Astrocyte (in vitro differentiated cells and primary cell): ENCODE results near the gene ERG. TPM values are rescaled to one million over a fixed set of nuclear protein-coding genes. Genes with fewer than 3 reads are reported as not detected.

ENCODE experiments used
- DNase-seq: peaks from one replicate; pipeline ENCODE4 v3.0.0-alpha.2; 2010; ENCODE audit warnings: low read depth
- FAIRE-seq: peaks from 2 replicates; lab custom pipeline; 2011; peaks lifted over from hg19 to GRCh38; lab: Jason Lieb, UNC
- H2AFZ ChIP-seq: 2 replicates; pipeline ENCODE4 v1.6.0; 2012; ENCODE audit warnings: low read depth, low read length, inconsistent platforms
- H3K27ac ChIP-seq: 2 replicates; pipeline ENCODE4 v1.5.1; 2011; ENCODE audit warnings: low read depth, low read length, inconsistent platforms
- H3K27me3 ChIP-seq: 2 replicates; pipeline ENCODE4 v1.6.0; 2011; ENCODE audit warnings: low read length, inconsistent platforms; ENCODE audit not compliant: insufficient read depth
- H3K36me3 ChIP-seq: 2 replicates; pipeline ENCODE4 v1.5.1; 2011; ENCODE audit warnings: low read length, inconsistent platforms; ENCODE audit not compliant: insufficient read depth
- H3K4me1 ChIP-seq: 2 replicates; pipeline ENCODE4 v1.5.1; 2011; ENCODE audit warnings: low read length, inconsistent platforms; ENCODE audit not compliant: insufficient read depth
- H3K4me2 ChIP-seq: 2 replicates; pipeline ENCODE4 v1.6.0; 2012; ENCODE audit warnings: low read length, inconsistent platforms
- H3K4me3 ChIP-seq: 2 replicates; pipeline ENCODE4 v1.5.1; 2011; ENCODE audit warnings: low read depth, mild to moderate bottlenecking, low read length, inconsistent platforms; ENCODE audit not compliant: insufficient read depth
- H3K79me2 ChIP-seq: 2 replicates; pipeline ENCODE4 v1.6.0; 2012; ENCODE audit warnings: mild to moderate bottlenecking, low read length, inconsistent platforms; ENCODE audit not compliant: insufficient read depth
- H3K9ac ChIP-seq: 2 replicates; pipeline ENCODE4 v1.6.0; 2012; ENCODE audit warnings: mild to moderate bottlenecking, low read length, inconsistent platforms
- H3K9me3 ChIP-seq: 2 replicates; pipeline ENCODE4 v1.5.1; 2012; ENCODE audit warnings: low read depth, mild to moderate bottlenecking, low read length, inconsistent platforms; ENCODE audit not compliant: insufficient read depth
- H4K20me1 ChIP-seq: 2 replicates; pipeline ENCODE4 v1.6.0; 2012; ENCODE audit warnings: low read length, inconsistent platforms; ENCODE audit not compliant: insufficient read depth
- H3K27ac Mint-ChIP-seq: one replicate; pipeline ENCODE4 v1.8.0; 2021; ENCODE audit warnings: mild to moderate bottlenecking, mixed read lengths; ENCODE audit not compliant: unreplicated experiment
- H3K27me3 Mint-ChIP-seq: one replicate; pipeline ENCODE4 v1.8.0; 2021; ENCODE audit warnings: low read depth, mixed read lengths; ENCODE audit not compliant: unreplicated experiment
- H3K36me3 Mint-ChIP-seq: one replicate; pipeline ENCODE4 v1.8.0; 2021; ENCODE audit warnings: low read depth, mixed read lengths; ENCODE audit not compliant: unreplicated experiment
- H3K4me1 Mint-ChIP-seq: one replicate; pipeline ENCODE4 v1.8.0; 2021; ENCODE audit warnings: low read depth, mixed read lengths; ENCODE audit not compliant: unreplicated experiment
- H3K4me3 Mint-ChIP-seq: one replicate; pipeline ENCODE4 v1.8.0; 2021; ENCODE audit warnings: mild to moderate bottlenecking, moderate library complexity, mixed read lengths; ENCODE audit not compliant: unreplicated experiment
- H3K9me3 Mint-ChIP-seq: one replicate; pipeline ENCODE4 v1.8.0; 2021; ENCODE audit warnings: mild to moderate bottlenecking, mixed read lengths; ENCODE audit not compliant: unreplicated experiment
- CTCF ChIP-seq: IDR thresholded peaks from 2 replicates; pipeline ENCODE4 v1.5.1; 2011; ENCODE audit warnings: low read depth, mild to moderate bottlenecking, inconsistent platforms, low read length, moderate library complexity; ENCODE audit not compliant: insufficient read depth
- EZH2 ChIP-seq: IDR thresholded peaks from 2 replicates; pipeline ENCODE4 v1.6.1; 2012; ENCODE audit warnings: mild to moderate bottlenecking, low read length, inconsistent platforms; ENCODE audit not compliant: insufficient read depth
- total RNA-seq: library from RNA; stranded (reverse); gene quantifications from 2 replicates; pipeline ENCODE4 v1.2.1, GENCODE V29; 2021

Gene ERG
- total RNA-seq, 1 donor from 2014 or later = 0.84 TPM

DNA sequence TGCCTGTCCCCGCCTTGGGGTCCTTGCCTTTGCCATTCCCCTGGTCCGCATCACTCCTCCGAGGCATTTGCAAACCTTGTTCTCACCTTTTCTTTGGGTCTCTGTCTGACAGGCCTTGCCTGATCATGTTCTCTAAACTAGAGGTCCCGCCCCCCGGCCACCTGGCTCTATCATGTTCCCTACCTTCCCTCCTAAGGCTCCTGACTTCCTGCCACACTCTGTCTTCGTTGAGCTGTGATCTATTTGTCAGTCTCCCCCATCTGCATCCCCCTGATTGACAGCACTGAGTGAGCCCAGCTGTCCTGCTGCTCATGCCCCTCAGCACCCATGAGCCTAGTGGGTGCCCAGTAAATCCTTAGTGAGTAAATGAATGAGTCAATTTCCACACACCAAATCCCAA, 22.8 kb downstream of the ERG start:
- Mint-ChIP-seq H3K9me3 (peaks cover 3% of the 10 kb centered on the region), H3K27ac (no peak overlapping the region), H3K4me1 (peaks cover 13% of the 10 kb centered on the region), H3K4me3 (no peak overlapping the region), H3K27me3 (peaks cover 8% of the 10 kb centered on the region), H3K36me3 (no peaks in the 10 kb centered on the region)
- Histone ChIP-seq H4K20me1 (no peaks in the 10 kb centered on the region), H3K27me3 (no peaks in the 10 kb centered on the region), H3K36me3 (no peaks in the 10 kb centered on the region), H3K79me2 (no peaks in the 10 kb centered on the region), H3K4me1 (peaks cover 11% of the 10 kb centered on the region), H3K9ac (no peak overlapping the region), H3K27ac (no peak overlapping the region), H3K9me3 (no peaks in the 10 kb centered on the region), H2AFZ (no peak overlapping the region), H3K4me3 (no peak overlapping the region), H3K4me2 (no peak overlapping the region)
- FAIRE-seq (no peak), DNase-seq (no peak)
- TF ChIP-seq EZH2 (no peak), CTCF (no peak)

DNA sequence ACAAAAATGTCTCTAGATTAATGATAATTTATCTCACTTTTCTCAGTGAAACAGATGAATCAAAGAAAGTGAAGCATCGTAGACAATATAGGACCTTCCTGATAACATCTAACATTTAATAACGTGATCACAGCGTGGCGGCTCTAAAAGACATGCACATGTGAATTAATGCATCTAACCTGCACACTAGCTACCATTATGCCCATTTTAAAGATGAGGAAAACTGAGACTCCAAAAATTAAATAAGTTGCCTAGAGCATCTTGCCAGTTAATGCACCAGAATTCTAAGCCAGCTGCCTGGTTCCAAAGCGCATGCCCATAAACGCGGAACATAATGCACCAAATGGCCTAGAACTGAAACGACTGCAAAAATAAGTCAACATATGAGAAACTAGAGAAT, 23.5 kb downstream of the ERG start:
- H3K4me3 ChIP-seq = no peak overlapping the region
- Mint-ChIP-seq H3K9me3 (peaks cover 3% of the 10 kb centered on the region), H3K27ac (no peak overlapping the region), H3K36me3 (no peaks in the 10 kb centered on the region), H3K27me3 (peaks cover 8% of the 10 kb centered on the region), H3K4me3 (no peak overlapping the region), H3K4me1 (peaks cover 14% of the 10 kb centered on the region)
- FAIRE-seq (no peak), DNase-seq (no peak)
- H3K4me2 ChIP-seq = no peak overlapping the region
- H3K9me3 ChIP-seq = no peaks in the 10 kb centered on the region
- H3K27ac ChIP-seq = no peak overlapping the region
- H2AFZ ChIP-seq = no peak overlapping the region
- H4K20me1 ChIP-seq = no peaks in the 10 kb centered on the region
- TF ChIP-seq EZH2 (no peak), CTCF (no peak)
- H3K4me1 ChIP-seq = peaks cover 11% of the 10 kb centered on the region
- H3K9ac ChIP-seq = no peak overlapping the region
- H3K79me2 ChIP-seq = no peaks in the 10 kb centered on the region
- H3K27me3 ChIP-seq = no peaks in the 10 kb centered on the region
- no peaks in the 10 kb centered on the region for H3K36me3 ChIP-seq

GRCh38 chr21:38474124-38474523, 24.2 kb downstream of the ERG start:
- no peaks in the 10 kb centered on the region for H4K20me1 ChIP-seq
- H3K79me2 ChIP-seq = no peaks in the 10 kb centered on the region
- no peak for FAIRE-seq
- Mint-ChIP-seq H3K27me3 (peaks cover 3% of the 10 kb centered on the region), H3K36me3 (no peaks in the 10 kb centered on the region), H3K9me3 (peaks cover 3% of the 10 kb centered on the region), H3K27ac (no peak overlapping the region), H3K4me1 (peaks cover 14% of the 10 kb centered on the region), H3K4me3 (no peak overlapping the region)
- no peak overlapping the region for H3K4me3 ChIP-seq
- H3K4me2 ChIP-seq = peak overlapping the region; percentile 10
- no peak overlapping the region for H3K9ac ChIP-seq
- no peak overlapping the region for H3K27ac ChIP-seq
- H3K27me3 ChIP-seq = no peaks in the 10 kb centered on the region
- no peaks in the 10 kb centered on the region for H3K9me3 ChIP-seq
- no peak for TF ChIP-seq CTCF
- no peak for TF ChIP-seq EZH2
- peaks cover 10% of the 10 kb centered on the region for H3K4me1 ChIP-seq
- no peak overlapping the region for H2AFZ ChIP-seq
- DNase-seq = no peak
- H3K36me3 ChIP-seq = no peaks in the 10 kb centered on the region
